IPS-11a (cell line): ENCODE data around the gene FGF11.
A peak's percentile ranks its signal among the peaks of the same experiment; 100 is the strongest.

Experiments used
- H3K4me3 ChIP-seq: one replicate; pipeline ENCODE4 v1.5.1; 2013; ENCODE audit warnings: low read depth, low read length, control low read depth

FGF11 gene

GRCh38 chr17:7407485-7408251 is 31.6 kb upstream of the FGF11 start, which contains the start of gene NLGN2:
Gene NLGN2, plus strand, starts transcription at chr17:7407845. Its CDS starts 411 bp downstream, at chr17:7408256.
- peak within 1 kb of the TSS; percentile 18 for H3K4me3 ChIP-seq

GRCh38 chr17:7408252-7408727 is 31.0 kb upstream of the FGF11 start:
- H3K4me3 ChIP-seq: peak overlapping the region; percentile 18

GRCh38 chr17:7408863-7409262 is 30.4 kb upstream of the FGF11 start:
- no peak overlapping the region for H3K4me3 ChIP-seq

GRCh38 chr17:7409716-7410115 is 29.6 kb upstream of the FGF11 start:
- H3K4me3 ChIP-seq: no peak overlapping the region

- no peak overlapping the region for H3K4me3 ChIP-seq
These were observed 28.5 kb upstream of the FGF11 start for GRCh38 chr17:7410634-7411426.

GRCh38 chr17:7411427-7411750 is 27.9 kb upstream of the FGF11 start:
- no peak overlapping the region for H3K4me3 ChIP-seq

- H3K4me3 ChIP-seq: no peak overlapping the region
These were observed 25.8 kb upstream of the FGF11 start for GRCh38 chr17:7413346-7413985.

GRCh38 chr17:7414837-7415236 is 24.5 kb upstream of the FGF11 start:
- no peak overlapping the region for H3K4me3 ChIP-seq

- H3K4me3 ChIP-seq: no peak overlapping the region
These were observed 23.5 kb upstream of the FGF11 start for GRCh38 chr17:7415784-7416183.

- no peak overlapping the region for H3K4me3 ChIP-seq
These were observed 23.0 kb upstream of the FGF11 start for GRCh38 chr17:7416323-7416722.

- H3K4me3 ChIP-seq: no peak overlapping the region
These were observed 22.2 kb upstream of the FGF11 start for GRCh38 chr17:7417056-7417655.

GRCh38 chr17:7418472-7419152 is 20.7 kb upstream of the FGF11 start:
- no peak overlapping the region for H3K4me3 ChIP-seq

GRCh38 chr17:7419819-7420610 is 19.3 kb upstream of the FGF11 start, which contains the start of gene SPEM1:
Gene SPEM1, plus strand, starts transcription at chr17:7420324. Its CDS starts 61 bp downstream, at chr17:7420385.
- H3K4me3 ChIP-seq: no peak within 1 kb of the TSS

- no peak overlapping the region for H3K4me3 ChIP-seq
These were observed 18.1 kb upstream of the FGF11 start for GRCh38 chr17:7421186-7421585.

GRCh38 chr17:7423679-7424078 is 15.6 kb upstream of the FGF11 start:
- no peak overlapping the region for H3K4me3 ChIP-seq

GRCh38 chr17:7425316-7425715 is 14.0 kb upstream of the FGF11 start, which contains the start of gene SPEM2:
Gene SPEM2, plus strand, starts transcription at chr17:7425616. Its CDS starts 73 bp downstream, at chr17:7425689.
- H3K4me3 ChIP-seq: no peak within 1 kb of the TSS

GRCh38 chr17:7425756-7426155 is 13.6 kb upstream of the FGF11 start:
- H3K4me3 ChIP-seq: no peak overlapping the region

- H3K4me3 ChIP-seq: no peak overlapping the region
These were observed 13.0 kb upstream of the FGF11 start for GRCh38 chr17:7426203-7426863.

GRCh38 chr17:7426896-7427489 is 12.3 kb upstream of the FGF11 start:
- no peak overlapping the region for H3K4me3 ChIP-seq
